CD14-positive monocyte (primary cell): ENCODE data around the gene EGLN3. TPM values are rescaled to one million over a fixed set of nuclear protein-coding genes. Genes with fewer than 3 reads are reported as not detected.

ENCODE experiments used
- DNase-seq, 3 donors: peaks; one replicate each; pipeline ENCODE4 v3.0.0-alpha.2; 2011 to 2022
- H2AFZ ChIP-seq: 2 replicates; pipeline ENCODE4 v1.6.0; 2012; ENCODE audit warnings: mild to moderate bottlenecking, low read depth, low read length, inconsistent platforms; ENCODE audit not compliant: insufficient read depth, poor library complexity, severe bottlenecking
- H3K27ac ChIP-seq, 2 donors: 1 replicate in 1 of 2; 2 replicates in 1 of 2; pipeline ENCODE4 v1.5.1; 2012 to 2013; ENCODE audit warnings: low read length in 2 of 2, control low read depth in 1 of 2, inconsistent platforms in 1 of 2, low read depth in 1 of 2, mild to moderate bottlenecking in 1 of 2
- H3K27me3 ChIP-seq, 2 donors: one replicate each; pipeline versions ENCODE4 v1.6.0 to v1.6.1; 2011 to 2013; ENCODE audit warnings: low read length in 2 of 2; ENCODE audit not compliant: control insufficient read depth in 2 of 2, insufficient read depth in 2 of 2
- H3K36me3 ChIP-seq, 2 donors: replicated peaks in 1 of 2; 1 replicate in 1 of 2; 2 replicates in 1 of 2; pipeline versions ENCODE4 v1.5.1 to v1.6.1; 2012 to 2013; ENCODE audit warnings: low read length in 2 of 2, control low read depth in 1 of 2, inconsistent platforms in 1 of 2, mild to moderate bottlenecking in 1 of 2; ENCODE audit not compliant: insufficient read depth in 2 of 2, control insufficient read depth in 1 of 2
- H3K4me1 ChIP-seq, 2 donors: 1 replicate in 1 of 2; 2 replicates in 1 of 2; pipeline versions ENCODE4 v1.5.1 to v1.6.1; 2012 to 2013; ENCODE audit warnings: low read length in 2 of 2, control low read depth in 1 of 2, inconsistent platforms in 1 of 2, mild to moderate bottlenecking in 1 of 2, moderate library complexity in 1 of 2; ENCODE audit not compliant: insufficient read depth in 2 of 2, control insufficient read depth in 1 of 2
- H3K4me2 ChIP-seq: replicated peaks from 2 replicates; pipeline ENCODE3; 2012; ENCODE audit warnings: low read length, moderate library complexity, mild to moderate bottlenecking; ENCODE audit not compliant: poor library complexity, severe bottlenecking; ENCODE audit errors: extremely low read depth
- H3K4me3 ChIP-seq, 3 experiments: fragments of 200-600 bp in 1 of 3; sonication (generic) in 1 of 3; replicated peaks in 1 of 3; 1 replicate in 2 of 3; 2 replicates in 1 of 3; pipeline ENCODE4 v1.5.1; 2011 to 2013; ENCODE audit warnings: low read length in 3 of 3, mild to moderate bottlenecking in 3 of 3, control low read depth in 2 of 3, low read depth in 2 of 3, inconsistent platforms in 1 of 3, moderate library complexity in 1 of 3
- H3K79me2 ChIP-seq: 2 replicates; pipeline ENCODE4 v1.6.0; 2012; ENCODE audit warnings: mild to moderate bottlenecking, control low read depth, inconsistent platforms, low read length, moderate library complexity; ENCODE audit not compliant: insufficient read depth
- H3K9ac ChIP-seq: 2 replicates; pipeline ENCODE4 v1.6.0; 2017; ENCODE audit warnings: low read length, mild to moderate bottlenecking; ENCODE audit not compliant: insufficient read depth, poor library complexity, severe bottlenecking
- H3K9me3 ChIP-seq, 2 donors: replicated peaks in 1 of 2; 1 replicate in 1 of 2; 2 replicates in 1 of 2; pipeline versions ENCODE4 v1.5.1 to v1.6.1; 2012 to 2013; ENCODE audit warnings: low read length in 2 of 2, control low read depth in 1 of 2; ENCODE audit not compliant: control insufficient read depth in 1 of 2, insufficient read depth in 1 of 2
- H4K20me1 ChIP-seq: 2 replicates; pipeline ENCODE4 v1.6.0; 2012; ENCODE audit warnings: mild to moderate bottlenecking, low read length, control low read depth, moderate library complexity; ENCODE audit not compliant: insufficient read depth
- H3K27ac Mint-ChIP-seq, 7 donors: one replicate each; pipeline ENCODE4 v1.8.0; 2020; ENCODE audit warnings: mild to moderate bottlenecking in 7 of 7, mixed read lengths in 7 of 7, moderate library complexity in 6 of 7, inconsistent platforms in 2 of 7
- H3K27me3 Mint-ChIP-seq, 3 donors: one replicate each; pipeline ENCODE4 v1.8.0; 2021 to 2022; ENCODE audit warnings: low read depth in 3 of 3, mild to moderate bottlenecking in 3 of 3, mixed read lengths in 3 of 3, moderate library complexity in 3 of 3, inconsistent platforms in 1 of 3
- H3K36me3 Mint-ChIP-seq, 2 donors: one replicate each; pipeline ENCODE4 v1.8.0; 2020; ENCODE audit warnings: mixed read lengths in 2 of 2, inconsistent platforms in 1 of 2, mild to moderate bottlenecking in 1 of 2
- H3K4me1 Mint-ChIP-seq: one replicate; pipeline ENCODE4 v1.8.0; 2020; ENCODE audit warnings: mild to moderate bottlenecking, mixed read lengths
- H3K4me3 Mint-ChIP-seq, 2 donors: one replicate each; pipeline ENCODE4 v1.8.0; 2020; ENCODE audit warnings: mild to moderate bottlenecking in 2 of 2, mixed read lengths in 2 of 2, moderate library complexity in 1 of 2
- H3K9me3 Mint-ChIP-seq, 7 donors: one replicate each; pipeline ENCODE4 v1.8.0; 2020 to 2022; ENCODE audit warnings: mixed read lengths in 7 of 7, mild to moderate bottlenecking in 6 of 7, moderate library complexity in 6 of 7, inconsistent platforms in 2 of 7
- WGBS: methylation state at CpG from one replicate; pipeline ENCODE4 v1.1.5; 2013; ENCODE audit warnings: missing lambda C conversion rate; ENCODE audit not compliant: insufficient coverage; 5-methylcytosine and 5-hydroxymethylcytosine counted together
- intact Hi-C, 2 donors: fragments of 100-400 bp; cut with micrococcal nuclease; formaldehyde crosslinking; loops; one replicate each; pipeline versions ENCODE4 v1.15.0 to v1.15.1; 2023
- polyA plus RNA-seq, 3 donors: library from polyadenylated mRNA; depleted of rRNA in 1 of 3; unstranded in 2 of 3; stranded (reverse) in 1 of 3; fragments of 300-500 nt in 2 of 3; fragments of >200 nt in 1 of 3; fragmentation: Illumina TruSeq in 2 of 3; gene quantifications; 1 replicate in 2 of 3; 2 replicates in 1 of 3; pipeline ENCODE4 v1.2.3, GENCODE V29; 2012 to 2021
- TF ChIP-seq, protein P1 (sequence below): fragments of 200-600 bp; IDR thresholded peaks from one replicate; pipeline ENCODE4 v1.8.0; 2022; ENCODE audit warnings: antibody characterized with exemption, mild to moderate bottlenecking

Gene EGLN3
- polyA plus RNA-seq, 3 donors = 0.03 to 0.06 TPM; not detected in 1

DNA sequence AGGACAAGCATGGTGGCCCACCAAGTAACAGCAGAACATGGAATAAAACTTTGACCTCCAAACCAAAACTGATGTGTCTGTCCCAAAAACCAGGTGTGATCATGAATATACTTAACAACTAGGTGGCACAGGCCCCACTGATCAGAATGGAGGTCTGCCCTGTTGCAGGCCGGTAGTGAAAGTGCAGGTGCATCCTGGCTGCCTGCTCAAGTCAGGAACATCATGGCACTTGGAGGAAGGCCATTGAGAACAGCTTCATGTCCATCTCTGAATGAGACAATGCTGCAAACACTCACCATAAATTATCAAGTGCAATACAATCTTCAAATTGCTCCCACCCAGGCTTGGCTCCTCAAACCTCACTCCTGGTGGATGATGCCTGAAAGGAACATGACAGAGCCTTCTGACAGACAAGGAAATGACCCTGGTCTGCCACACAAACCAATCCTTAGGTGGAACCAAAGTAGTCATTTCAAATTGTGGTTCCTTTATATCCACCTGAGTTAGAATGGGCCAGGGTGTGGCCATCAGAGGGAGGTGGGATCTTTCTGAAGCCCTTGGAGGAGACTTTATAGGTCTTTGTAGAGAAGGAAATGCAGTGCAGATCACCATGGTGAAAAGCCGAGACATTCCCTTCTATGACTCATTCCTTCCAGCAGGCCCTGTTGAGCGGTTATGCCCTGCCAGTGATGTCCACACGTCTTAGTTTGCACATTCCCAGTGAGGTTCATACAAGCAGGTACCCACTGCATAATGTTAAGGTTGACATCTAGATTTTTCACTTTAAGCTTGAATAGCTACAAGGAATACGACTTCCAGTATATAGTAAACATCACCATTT, 36.0 kb downstream of the EGLN3 start:
- Histone ChIP-seq H3K9ac (no peak overlapping the region), H3K4me1 (peaks cover 0 to 2% of the 10 kb centered on the region in 2 donors), H3K36me3 (no peaks in the 10 kb centered on the region), H4K20me1 (no peaks in the 10 kb centered on the region), H3K27ac (no peak overlapping the region), H3K79me2 (no peaks in the 10 kb centered on the region), H3K27me3 (no peaks in the 10 kb centered on the region), H3K4me2 (no peak overlapping the region), H2AFZ (no peak overlapping the region), H3K9me3 (no peaks in the 10 kb centered on the region), H3K4me3 (no peak overlapping the region)
- intact Hi-C loops = no loop called here
- no peaks in the 10 kb centered on the region for H3K36me3 Mint-ChIP-seq
- H3K27me3 Mint-ChIP-seq = peaks cover 3% of the 10 kb centered on the region in 3 donors
- H3K4me3 Mint-ChIP-seq = no peak overlapping the region
- DNase-seq = no peak
- H3K27ac Mint-ChIP-seq = no peak overlapping the region
- H3K9me3 Mint-ChIP-seq = no peaks in the 10 kb centered on the region
- 23% methylated on average over 3 of the region's 5 CpGs for WGBS
- TF ChIP-seq, protein P1, sequence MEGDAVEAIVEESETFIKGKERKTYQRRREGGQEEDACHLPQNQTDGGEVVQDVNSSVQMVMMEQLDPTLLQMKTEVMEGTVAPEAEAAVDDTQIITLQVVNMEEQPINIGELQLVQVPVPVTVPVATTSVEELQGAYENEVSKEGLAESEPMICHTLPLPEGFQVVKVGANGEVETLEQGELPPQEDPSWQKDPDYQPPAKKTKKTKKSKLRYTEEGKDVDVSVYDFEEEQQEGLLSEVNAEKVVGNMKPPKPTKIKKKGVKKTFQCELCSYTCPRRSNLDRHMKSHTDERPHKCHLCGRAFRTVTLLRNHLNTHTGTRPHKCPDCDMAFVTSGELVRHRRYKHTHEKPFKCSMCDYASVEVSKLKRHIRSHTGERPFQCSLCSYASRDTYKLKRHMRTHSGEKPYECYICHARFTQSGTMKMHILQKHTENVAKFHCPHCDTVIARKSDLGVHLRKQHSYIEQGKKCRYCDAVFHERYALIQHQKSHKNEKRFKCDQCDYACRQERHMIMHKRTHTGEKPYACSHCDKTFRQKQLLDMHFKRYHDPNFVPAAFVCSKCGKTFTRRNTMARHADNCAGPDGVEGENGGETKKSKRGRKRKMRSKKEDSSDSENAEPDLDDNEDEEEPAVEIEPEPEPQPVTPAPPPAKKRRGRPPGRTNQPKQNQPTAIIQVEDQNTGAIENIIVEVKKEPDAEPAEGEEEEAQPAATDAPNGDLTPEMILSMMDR = no peak
- peaks cover 6% of the 10 kb centered on the region for H3K4me1 Mint-ChIP-seq

DNA sequence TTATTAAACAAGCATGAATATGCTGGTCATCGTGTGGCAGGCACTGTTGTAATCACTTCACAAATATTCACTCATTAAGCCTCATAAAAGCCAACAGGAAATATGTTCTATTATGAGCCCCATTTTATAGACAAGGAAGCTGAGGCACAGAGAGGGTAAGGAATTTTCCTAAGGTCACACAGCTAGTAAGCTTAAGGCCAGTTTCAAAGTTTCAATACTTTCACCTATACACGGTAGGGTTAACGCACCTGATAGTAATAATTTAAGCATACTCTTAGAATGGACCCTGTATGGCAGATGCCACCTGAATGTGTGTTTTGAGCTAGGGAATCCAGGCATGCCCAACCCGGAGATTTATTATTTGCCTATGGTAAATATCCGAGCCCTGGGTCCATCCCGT, 39.8 kb downstream of the EGLN3 start:
- no peak overlapping the region for H2AFZ ChIP-seq
- no peaks in the 10 kb centered on the region for H3K79me2 ChIP-seq
- WGBS = 82% methylated on average over 3 of the region's 6 CpGs
- H3K9me3 ChIP-seq = no peaks in the 10 kb centered on the region
- H3K4me1 ChIP-seq = no peaks in the 10 kb centered on the region
- no peaks in the 10 kb centered on the region for H3K27me3 ChIP-seq
- no peak overlapping the region for H3K27ac ChIP-seq
- TF ChIP-seq, protein P1 = no peak
- no peaks in the 10 kb centered on the region for H3K4me1 Mint-ChIP-seq
- no peaks in the 10 kb centered on the region for H3K36me3 Mint-ChIP-seq
- H3K4me3 ChIP-seq = no peak overlapping the region
- DNase-seq = no peak
- H3K9ac ChIP-seq = no peak overlapping the region
- H3K9me3 Mint-ChIP-seq = no peaks in the 10 kb centered on the region
- no peak overlapping the region for H3K27ac Mint-ChIP-seq
- no peaks in the 10 kb centered on the region for H4K20me1 ChIP-seq
- H3K4me3 Mint-ChIP-seq = no peak overlapping the region
- no peaks in the 10 kb centered on the region for H3K36me3 ChIP-seq
- H3K27me3 Mint-ChIP-seq = peaks cover 1 to 5% (median 3%) of the 10 kb centered on the region in 3 donors
- H3K4me2 ChIP-seq = no peak overlapping the region
- intact Hi-C loops = no loop called here
